ENCODE results near the gene SPATA9. TPM values are rescaled to one million over a fixed set of nuclear protein-coding genes. Genes with fewer than 3 reads are reported as not detected.
A peak's percentile ranks its signal among the peaks of the same experiment; 100 is the strongest.

The SPATA9 gene
- total and polyA plus RNA-seq, 2 of the 13 experiments (the other 11 are each of a cell fraction or from before 2014, with no cell fraction given) = not detected

DNA sequence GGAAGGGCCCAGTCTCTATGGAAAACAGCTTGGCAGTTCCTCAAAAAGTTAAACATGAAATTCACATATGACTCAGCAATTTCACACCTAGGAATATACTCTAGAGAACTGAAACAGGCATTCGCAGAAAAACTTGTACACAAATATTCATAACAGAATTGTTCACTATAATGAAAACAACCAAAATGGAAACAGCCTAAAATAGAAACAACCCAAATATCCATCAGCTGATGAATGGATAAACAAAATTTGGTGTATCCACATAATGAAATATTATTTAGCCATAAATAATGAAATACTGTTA lies 67.7 kb downstream of the SPATA9 start:
- FAIRE-seq (no peak), ATAC-seq (no peak), DNase-seq (ENCODE audit: low spot score) (no peak)
- H3K27ac ChIP-seq (ENCODE audit: extremely low read length, insufficient read depth, low read length) = no peak overlapping the region
- no peak overlapping the region for H3K9ac ChIP-seq (ENCODE audit: insufficient read depth, low read depth, low read length)
- H2AFZ ChIP-seq (ENCODE audit: low read length) = no peak overlapping the region
- TF ChIP-seq ATF7 (IDR thresholded peaks at IDR 0.05) (no peak), ATF7 (CRISPR knock-in tag; IDR thresholded peaks at IDR 0.05) (no peak), MAFK (conservative IDR thresholded peaks at IDR 0.05 in 1 of 2, IDR thresholded peaks at IDR 0.05 in 1 of 2; ENCODE audit: low read length in 2 of 2) (peak; percentile 67 to 77), NFE2L2 (IDR thresholded peaks at IDR 0.05; ENCODE audit: low read length) (peak; percentile 93), NCOR1 (IDR thresholded peaks at IDR 0.05; ENCODE audit: borderline replicate concordance, low read length) (no peak), MAFF (IDR thresholded peaks at IDR 0.05; ENCODE audit: low read depth, low read length) (peak; percentile 60), REL (CRISPR knock-in tag; conservative IDR thresholded peaks at IDR 0.05) (no peak)
- no peaks in the 10 kb centered on the region for H4K20me1 ChIP-seq (ENCODE audit: insufficient read depth, low read length)
- ChIA-PET POLR2A (no interaction called here), CTCF (ENCODE audit: low intra/inter-chr PET ratio, low total read pairs) (no interaction called here)
- H3K9me3 ChIP-seq (ENCODE audit: low read length) = no peaks in the 10 kb centered on the region
- H3K4me2 ChIP-seq (ENCODE audit: low read depth, low read length) = no peak overlapping the region
- 79% methylated on average over 1 of the region's 1 CpG for WGBS (ENCODE audit: low lambda C conversion rate)
- H3K4me3 ChIP-seq (replicated peaks in 1 of 3; ENCODE audit: insufficient read depth in 1 of 3, low read depth in 2 of 3, low read length in 3 of 3) = no peak overlapping the region
- peaks cover 5 to 23% of the 10 kb centered on the region in 2 experiments for H3K27me3 ChIP-seq (ENCODE audit: control insufficient read depth in 1 of 2, insufficient read depth in 2 of 2, low read length in 2 of 2)
- in situ Hi-C loops (cut with HindIII; ENCODE audit: extremely low pct_ligation_motif_present, low pct_unique_long_range_greater_than_20kb) = no loop called here
- no TSS peak for BruUV-seq (replicated peaks)
- intact Hi-C loops (cut with micrococcal nuclease; ENCODE audit: unreplicated experiment) = loop anchor here (5.0 kb wide), 1 partner anchor 58 kb away; the partner anchor contains the start of gene ARSK
- H3K36me3 ChIP-seq (replicated peaks in 1 of 2; ENCODE audit: control insufficient read depth in 1 of 2, insufficient read depth in 2 of 2, low read length in 2 of 2) = no peaks in the 10 kb centered on the region
- no peaks in the 10 kb centered on the region for H3K79me2 ChIP-seq (ENCODE audit: insufficient read depth, low read length)
- H3K4me1 ChIP-seq (ENCODE audit: insufficient read depth, low read length) = peaks cover 10% of the 10 kb centered on the region

DNA sequence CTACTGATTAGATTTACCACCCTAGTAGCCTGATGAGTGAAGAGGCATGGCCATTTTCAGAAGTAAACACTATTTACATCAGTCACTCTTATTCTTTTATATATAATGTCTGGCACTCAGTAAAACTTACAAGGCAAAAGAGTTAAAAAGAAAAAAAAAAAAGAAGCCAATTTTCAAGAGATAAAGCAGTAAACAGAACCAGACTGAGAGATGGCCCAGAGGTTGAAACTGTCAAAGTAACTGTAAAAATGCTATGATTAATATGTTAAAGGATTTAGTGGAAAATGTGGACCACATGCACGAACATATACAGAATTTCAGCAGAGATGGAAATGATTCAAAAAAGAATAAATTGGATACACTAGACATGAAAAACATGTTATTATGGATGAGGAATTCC lies 69.3 kb downstream of the SPATA9 start:
- no TSS peak for BruUV-seq (replicated peaks)
- no peak overlapping the region for H2AFZ ChIP-seq (ENCODE audit: low read length)
- intact Hi-C loops (cut with micrococcal nuclease; ENCODE audit: unreplicated experiment) (no loop called here), in situ Hi-C loops (cut with HindIII; ENCODE audit: extremely low pct_ligation_motif_present, low pct_unique_long_range_greater_than_20kb) (no loop called here)
- no peaks in the 10 kb centered on the region for H4K20me1 ChIP-seq (ENCODE audit: insufficient read depth, low read length)
- H3K79me2 ChIP-seq (ENCODE audit: insufficient read depth, low read length) = no peaks in the 10 kb centered on the region
- 36% methylated on average over 1 of the region's 1 CpG for whole genome bisulfite sequencing (ENCODE audit: low lambda C conversion rate)
- no peak for DNase-seq (ENCODE audit: low spot score)
- H3K4me3 ChIP-seq (replicated peaks in 1 of 3; ENCODE audit: insufficient read depth in 1 of 3, low read depth in 2 of 3, low read length in 3 of 3) = no peak overlapping the region
- CTCF ChIA-PET (ENCODE audit: low intra/inter-chr PET ratio, low total read pairs) = no interaction called here
- peaks cover 0 to 7% of the 10 kb centered on the region in 2 experiments; a peak in 3 of 5 replicates for H3K27me3 ChIP-seq (ENCODE audit: control insufficient read depth in 1 of 2, insufficient read depth in 2 of 2, low read length in 2 of 2)
- POLR2A ChIA-PET = no interaction called here
- H3K4me1 ChIP-seq (ENCODE audit: insufficient read depth, low read length) = peaks cover 8% of the 10 kb centered on the region; the same call in 1 of the 2 replicates
- no peaks in the 10 kb centered on the region for H3K9me3 ChIP-seq (ENCODE audit: low read length)
- no peaks in the 10 kb centered on the region for H3K36me3 ChIP-seq (replicated peaks in 1 of 2; ENCODE audit: control insufficient read depth in 1 of 2, insufficient read depth in 2 of 2, low read length in 2 of 2)
- no peak overlapping the region for H3K9ac ChIP-seq (ENCODE audit: insufficient read depth, low read depth, low read length)
- H3K27ac ChIP-seq (ENCODE audit: extremely low read length, insufficient read depth, low read length) = no peak overlapping the region
- no peak for ATAC-seq
- no peak for FAIRE-seq
- no peak overlapping the region for H3K4me2 ChIP-seq (ENCODE audit: low read depth, low read length)
- TF ChIP-seq ZKSCAN8 (CRISPR knock-in tag; IDR thresholded peaks at IDR 0.05; ENCODE audit: borderline replicate concordance) (no peak), SOX5 (CRISPR knock-in tag; IDR thresholded peaks at IDR 0.05; ENCODE audit: borderline replicate concordance) (no peak)
- TF ChIP-seq, protein P1, sequence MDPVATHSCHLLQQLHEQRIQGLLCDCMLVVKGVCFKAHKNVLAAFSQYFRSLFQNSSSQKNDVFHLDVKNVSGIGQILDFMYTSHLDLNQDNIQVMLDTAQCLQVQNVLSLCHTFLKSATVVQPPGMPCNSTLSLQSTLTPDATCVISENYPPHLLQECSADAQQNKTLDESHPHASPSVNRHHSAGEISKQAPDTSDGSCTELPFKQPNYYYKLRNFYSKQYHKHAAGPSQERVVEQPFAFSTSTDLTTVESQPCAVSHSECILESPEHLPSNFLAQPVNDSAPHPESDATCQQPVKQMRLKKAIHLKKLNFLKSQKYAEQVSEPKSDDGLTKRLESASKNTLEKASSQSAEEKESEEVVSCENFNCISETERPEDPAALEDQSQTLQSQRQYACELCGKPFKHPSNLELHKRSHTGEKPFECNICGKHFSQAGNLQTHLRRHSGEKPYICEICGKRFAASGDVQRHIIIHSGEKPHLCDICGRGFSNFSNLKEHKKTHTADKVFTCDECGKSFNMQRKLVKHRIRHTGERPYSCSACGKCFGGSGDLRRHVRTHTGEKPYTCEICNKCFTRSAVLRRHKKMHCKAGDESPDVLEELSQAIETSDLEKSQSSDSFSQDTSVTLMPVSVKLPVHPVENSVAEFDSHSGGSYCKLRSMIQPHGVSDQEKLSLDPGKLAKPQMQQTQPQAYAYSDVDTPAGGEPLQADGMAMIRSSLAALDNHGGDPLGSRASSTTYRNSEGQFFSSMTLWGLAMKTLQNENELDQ (CRISPR knock-in tag; IDR thresholded peaks at IDR 0.05; ENCODE audit: borderline replicate concordance) = no peak
- TF ChIP-seq, protein P2, sequence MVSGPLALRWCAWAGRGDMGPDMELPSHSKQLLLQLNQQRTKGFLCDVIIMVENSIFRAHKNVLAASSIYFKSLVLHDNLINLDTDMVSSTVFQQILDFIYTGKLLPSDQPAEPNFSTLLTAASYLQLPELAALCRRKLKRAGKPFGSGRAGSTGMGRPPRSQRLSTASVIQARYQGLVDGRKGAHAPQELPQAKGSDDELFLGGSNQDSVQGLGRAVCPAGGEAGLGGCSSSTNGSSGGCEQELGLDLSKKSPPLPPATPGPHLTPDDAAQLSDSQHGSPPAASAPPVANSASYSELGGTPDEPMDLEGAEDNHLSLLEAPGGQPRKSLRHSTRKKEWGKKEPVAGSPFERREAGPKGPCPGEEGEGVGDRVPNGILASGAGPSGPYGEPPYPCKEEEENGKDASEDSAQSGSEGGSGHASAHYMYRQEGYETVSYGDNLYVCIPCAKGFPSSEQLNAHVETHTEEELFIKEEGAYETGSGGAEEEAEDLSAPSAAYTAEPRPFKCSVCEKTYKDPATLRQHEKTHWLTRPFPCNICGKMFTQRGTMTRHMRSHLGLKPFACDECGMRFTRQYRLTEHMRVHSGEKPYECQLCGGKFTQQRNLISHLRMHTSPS (CRISPR knock-in tag; IDR thresholded peaks at IDR 0.05; ENCODE audit: low read depth) = no peak
- TF ChIP-seq, protein P3, sequence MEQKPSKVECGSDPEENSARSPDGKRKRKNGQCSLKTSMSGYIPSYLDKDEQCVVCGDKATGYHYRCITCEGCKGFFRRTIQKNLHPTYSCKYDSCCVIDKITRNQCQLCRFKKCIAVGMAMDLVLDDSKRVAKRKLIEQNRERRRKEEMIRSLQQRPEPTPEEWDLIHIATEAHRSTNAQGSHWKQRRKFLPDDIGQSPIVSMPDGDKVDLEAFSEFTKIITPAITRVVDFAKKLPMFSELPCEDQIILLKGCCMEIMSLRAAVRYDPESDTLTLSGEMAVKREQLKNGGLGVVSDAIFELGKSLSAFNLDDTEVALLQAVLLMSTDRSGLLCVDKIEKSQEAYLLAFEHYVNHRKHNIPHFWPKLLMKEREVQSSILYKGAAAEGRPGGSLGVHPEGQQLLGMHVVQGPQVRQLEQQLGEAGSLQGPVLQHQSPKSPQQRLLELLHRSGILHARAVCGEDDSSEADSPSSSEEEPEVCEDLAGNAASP (CRISPR knock-in tag; IDR thresholded peaks at IDR 0.05; ENCODE audit: borderline replicate concordance) = no peak
